ENCODE results near the gene ZNF497. TPM values are rescaled to one million over a fixed set of nuclear protein-coding genes. Genes with fewer than 3 reads are reported as not detected.

Gene ZNF497
- polyA plus RNA-seq, 1 experiment, result 0.06 TPM

- DNase-seq (ENCODE audit: low read depth, low spot score), result no peak
- Histone ChIP-seq H3K27me3 (ENCODE audit: control insufficient read depth, insufficient read depth, low read length) (no peaks in the 10 kb centered on the region), H3K27ac (ENCODE audit: low read depth, low read length) (no peak overlapping the region), H3K4me3 (ENCODE audit: low read depth, low read length) (no peak overlapping the region), H3K9me3 (ENCODE audit: control insufficient read depth, insufficient read depth, low read length) (no peaks in the 10 kb centered on the region)
- no peak for TF ChIP-seq CTCF (IDR thresholded peaks at IDR 0.05; ENCODE audit: low read depth, low read length)
- POLR2A ChIA-PET, result interaction anchor here (1.0 kb wide), 1 partner anchor 12 kb away, joined by 5 read pairs; no protein-coding TSS in a partner anchor
- CTCF ChIA-PET, result no interaction called here
These were observed 30.6 kb upstream of the ZNF497 start for GRCh38 chr19:58392945-58393724.

GRCh38 chr19:58388175-58388526, 25.6 kb upstream of the ZNF497 start:
- H3K9me3 ChIP-seq (ENCODE audit: control insufficient read depth, insufficient read depth, low read length), result no peaks in the 10 kb centered on the region; the same call in 1 of the 2 replicates
- no peak for TF ChIP-seq CTCF (IDR thresholded peaks at IDR 0.05; ENCODE audit: low read depth, low read length)
- peak overlapping the region; percentile 97 for H3K4me3 ChIP-seq (ENCODE audit: low read depth, low read length)
- CTCF ChIA-PET, result interaction anchor here (0.6 kb wide), 1 partner anchor 17 kb away, joined by 3 read pairs; no protein-coding TSS in a partner anchor
- POLR2A ChIA-PET, result interaction anchor here (0.6 to 1.5 kb wide), 4 partner anchors 23 to 911 kb away, joined by 3 to 4 read pairs (median 3); no protein-coding TSS in a partner anchor
- H3K27me3 ChIP-seq (ENCODE audit: control insufficient read depth, insufficient read depth, low read length), result no peaks in the 10 kb centered on the region
- no peak for DNase-seq (ENCODE audit: low read depth, low spot score)
- no peak overlapping the region for H3K27ac ChIP-seq (ENCODE audit: low read depth, low read length)

- Histone ChIP-seq H3K4me3 (ENCODE audit: low read depth, low read length) (peak overlapping the region; percentile 97), H3K9me3 (ENCODE audit: control insufficient read depth, insufficient read depth, low read length) (no peaks in the 10 kb centered on the region; the same call in 1 of the 2 replicates), H3K27ac (ENCODE audit: low read depth, low read length) (peak overlapping the region; percentile 99), H3K27me3 (ENCODE audit: control insufficient read depth, insufficient read depth, low read length) (no peaks in the 10 kb centered on the region)
- ChIA-PET CTCF (interaction anchor here (0.6 kb wide), 1 partner anchor 16 kb away, joined by 3 read pairs; no protein-coding TSS in a partner anchor), POLR2A (interaction anchor here (0.6 to 1.5 kb wide), 5 partner anchors 14 to 911 kb away, joined by 3 to 4 read pairs (median 3); no protein-coding TSS in a partner anchor)
- no peak for DNase-seq (ENCODE audit: low read depth, low spot score)
- TF ChIP-seq CTCF (IDR thresholded peaks at IDR 0.05; ENCODE audit: low read depth, low read length), result no peak
These were observed 25.0 kb upstream of the ZNF497 start for GRCh38 chr19:58387338-58388174.

- ChIA-PET CTCF (no interaction called here), POLR2A (interaction anchor here (0.6 to 1.5 kb wide), 4 partner anchors 13 to 213 kb away, joined by 3 to 4 read pairs (median 3); partner anchors contain the start of gene ZBTB45)
- Histone ChIP-seq H3K27ac (ENCODE audit: low read depth, low read length) (peak within 1 kb of the TSS; percentile 99), H3K27me3 (ENCODE audit: control insufficient read depth, insufficient read depth, low read length) (no peaks in the 10 kb centered on the region), H3K4me3 (ENCODE audit: low read depth, low read length) (peak within 1 kb of the TSS; percentile 97), H3K9me3 (ENCODE audit: control insufficient read depth, insufficient read depth, low read length) (no peaks in the 10 kb centered on the region; the same call in 1 of the 2 replicates)
- peak; percentile 98 for DNase-seq (ENCODE audit: low read depth, low spot score)
- no peak for TF ChIP-seq CTCF (IDR thresholded peaks at IDR 0.05; ENCODE audit: low read depth, low read length)
These were observed 24.2 kb upstream of the ZNF497 start, which contains the start of gene RPS5 for GRCh38 chr19:58386576-58387337. TSS of gene RPS5 (plus strand) at chr19:58387269. CDS start at chr19:58388138, 869 bp downstream.

All from AG04450 (cell line).